ENCODE measurements around the gene INPP4B.

INPP4B gene

GRCh38 chr4:142218726-142219125 lies 627.4 kb downstream of the INPP4B start:
- H3K18ac ChIP-seq (ENCODE audit: low read depth in 1 of 2, low read length in 2 of 2): no peak overlapping the region
- H4K91ac ChIP-seq (ENCODE audit: low read length): no peak overlapping the region
- H3K27me3 ChIP-seq (ENCODE audit: control insufficient read depth in 1 of 2, insufficient read depth in 1 of 2, low read length in 2 of 2): no peaks in the 10 kb centered on the region
- H2BK12ac ChIP-seq (ENCODE audit: low read length in 2 of 2): no peak overlapping the region
- no peak overlapping the region for H2AK5ac ChIP-seq (ENCODE audit: low read length, severe bottlenecking)
- no peak overlapping the region for H3K27ac ChIP-seq (ENCODE audit: low read length, poor library complexity, severe bottlenecking)
- H3K14ac ChIP-seq (ENCODE audit: low read length in 2 of 2): no peak overlapping the region
- H3K23ac ChIP-seq (ENCODE audit: low read length in 2 of 2): no peak overlapping the region
- H2AFZ ChIP-seq (ENCODE audit: low read depth, low read length): no peak overlapping the region
- H3K9me3 ChIP-seq (ENCODE audit: control insufficient read depth, low read length): no peaks in the 10 kb centered on the region
- H2BK15ac ChIP-seq (ENCODE audit: low read depth, poor library complexity, severe bottlenecking): no peak overlapping the region
- no peaks in the 10 kb centered on the region for H3K4me1 ChIP-seq (ENCODE audit: control insufficient read depth, insufficient read depth, low read depth, low read length)
- H2BK120ac ChIP-seq (ENCODE audit: low read depth, low read length): no peak overlapping the region
- H3K4me2 ChIP-seq (ENCODE audit: low read length, poor library complexity, severe bottlenecking): no peak overlapping the region
- no peak overlapping the region for H3K4ac ChIP-seq (ENCODE audit: low read depth in 1 of 2, low read length in 2 of 2)
- no peaks in the 10 kb centered on the region for H3K36me3 ChIP-seq (ENCODE audit: control insufficient read depth in 1 of 2, insufficient read depth in 2 of 2, low read depth in 1 of 2, low read length in 2 of 2)
- no peak overlapping the region for H3K9ac ChIP-seq (ENCODE audit: low read length)
- no CpG with 5 or more reads among the region's 1 CpG for WGBS
- no peak overlapping the region for H3K4me3 ChIP-seq (ENCODE audit: insufficient read depth in 1 of 2, low read depth in 1 of 2, low read length in 2 of 2)
- H4K8ac ChIP-seq (ENCODE audit: low read length): no peak overlapping the region
- no peak overlapping the region for H2BK5ac ChIP-seq (ENCODE audit: low read depth, low read length, poor library complexity, severe bottlenecking)
- DNase-seq: no peak
- no peaks in the 10 kb centered on the region for H3K79me1 ChIP-seq (replicated peaks; ENCODE audit: low read length, poor library complexity, severe bottlenecking)

DNA sequence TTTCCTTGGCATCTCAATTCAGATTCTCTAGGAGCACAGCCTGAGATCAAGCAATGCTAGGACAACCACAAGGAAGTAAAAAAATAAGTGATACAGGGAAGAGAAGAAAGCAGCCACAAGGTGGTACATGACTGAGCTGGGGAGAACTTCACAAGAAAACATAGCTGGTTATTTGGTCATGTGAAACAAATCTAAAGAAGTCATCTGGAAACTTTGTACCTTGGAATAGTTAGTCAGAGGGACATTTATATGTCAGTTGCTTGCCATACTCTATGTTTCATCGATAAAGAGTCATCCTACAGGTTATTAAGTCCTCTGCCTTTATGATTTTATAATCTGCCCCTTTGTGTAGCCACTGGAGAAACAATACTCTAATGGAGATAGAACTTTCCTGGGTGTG lies 634.7 kb downstream of the INPP4B start:
- no peak overlapping the region for H3K23ac ChIP-seq (ENCODE audit: low read length in 2 of 2)
- no peak overlapping the region for H3K4me3 ChIP-seq (ENCODE audit: insufficient read depth in 1 of 2, low read depth in 1 of 2, low read length in 2 of 2)
- H3K9me3 ChIP-seq (ENCODE audit: control insufficient read depth, low read length): no peaks in the 10 kb centered on the region
- H3K79me1 ChIP-seq (replicated peaks; ENCODE audit: low read length, poor library complexity, severe bottlenecking): no peaks in the 10 kb centered on the region
- H3K36me3 ChIP-seq (ENCODE audit: control insufficient read depth in 1 of 2, insufficient read depth in 2 of 2, low read depth in 1 of 2, low read length in 2 of 2): no peaks in the 10 kb centered on the region
- H2BK15ac ChIP-seq (ENCODE audit: low read depth, poor library complexity, severe bottlenecking): no peak overlapping the region
- no peak overlapping the region for H3K18ac ChIP-seq (ENCODE audit: low read depth in 1 of 2, low read length in 2 of 2)
- H4K8ac ChIP-seq (ENCODE audit: low read length): no peak overlapping the region
- no peak overlapping the region for H3K14ac ChIP-seq (ENCODE audit: low read length in 2 of 2)
- no peak overlapping the region for H2AFZ ChIP-seq (ENCODE audit: low read depth, low read length)
- no peak overlapping the region for H2BK5ac ChIP-seq (ENCODE audit: low read depth, low read length, poor library complexity, severe bottlenecking)
- no peak overlapping the region for H3K27ac ChIP-seq (ENCODE audit: low read length, poor library complexity, severe bottlenecking)
- H3K27me3 ChIP-seq (ENCODE audit: control insufficient read depth in 1 of 2, insufficient read depth in 1 of 2, low read length in 2 of 2): no peaks in the 10 kb centered on the region
- H4K91ac ChIP-seq (ENCODE audit: low read length): no peak overlapping the region
- H2AK5ac ChIP-seq (ENCODE audit: low read length, severe bottlenecking): no peak overlapping the region
- no peak overlapping the region for H2BK120ac ChIP-seq (ENCODE audit: low read depth, low read length)
- no peak overlapping the region for H3K4ac ChIP-seq (ENCODE audit: low read depth in 1 of 2, low read length in 2 of 2)
- H3K4me1 ChIP-seq (ENCODE audit: control insufficient read depth, insufficient read depth, low read depth, low read length): no peaks in the 10 kb centered on the region
- H2BK12ac ChIP-seq (ENCODE audit: low read length in 2 of 2): no peak overlapping the region
- DNase-seq: no peak
- no peak overlapping the region for H3K9ac ChIP-seq (ENCODE audit: low read length)
- H3K4me2 ChIP-seq (ENCODE audit: low read length, poor library complexity, severe bottlenecking): no peak overlapping the region
- WGBS: no CpG with 5 or more reads among the region's 1 CpG

- Histone ChIP-seq H3K14ac (ENCODE audit: low read length in 2 of 2) (no peak overlapping the region), H3K4me1 (ENCODE audit: control insufficient read depth, insufficient read depth, low read depth, low read length) (no peaks in the 10 kb centered on the region), H3K27ac (ENCODE audit: low read length, poor library complexity, severe bottlenecking) (no peak overlapping the region), H3K4ac (ENCODE audit: low read depth in 1 of 2, low read length in 2 of 2) (no peak overlapping the region), H2BK15ac (ENCODE audit: low read depth, poor library complexity, severe bottlenecking) (no peak overlapping the region), H4K91ac (ENCODE audit: low read length) (no peak overlapping the region), H3K36me3 (ENCODE audit: control insufficient read depth in 1 of 2, insufficient read depth in 2 of 2, low read depth in 1 of 2, low read length in 2 of 2) (no peaks in the 10 kb centered on the region), H2AFZ (ENCODE audit: low read depth, low read length) (no peak overlapping the region), H2BK5ac (ENCODE audit: low read depth, low read length, poor library complexity, severe bottlenecking) (no peak overlapping the region), H3K23ac (ENCODE audit: low read length in 2 of 2) (no peak overlapping the region), H2BK120ac (ENCODE audit: low read depth, low read length) (no peak overlapping the region), H2AK5ac (ENCODE audit: low read length, severe bottlenecking) (no peak overlapping the region), H3K9ac (ENCODE audit: low read length) (no peak overlapping the region), H3K18ac (ENCODE audit: low read depth in 1 of 2, low read length in 2 of 2) (no peak overlapping the region), H3K79me1 (replicated peaks; ENCODE audit: low read length, poor library complexity, severe bottlenecking) (no peaks in the 10 kb centered on the region), H4K8ac (ENCODE audit: low read length) (no peak overlapping the region), H3K4me3 (ENCODE audit: insufficient read depth in 1 of 2, low read depth in 1 of 2, low read length in 2 of 2) (no peak overlapping the region), H3K9me3 (ENCODE audit: control insufficient read depth, low read length) (no peaks in the 10 kb centered on the region), H2BK12ac (ENCODE audit: low read length in 2 of 2) (no peak overlapping the region), H3K4me2 (ENCODE audit: low read length, poor library complexity, severe bottlenecking) (no peak overlapping the region), H3K27me3 (ENCODE audit: control insufficient read depth in 1 of 2, insufficient read depth in 1 of 2, low read length in 2 of 2) (no peaks in the 10 kb centered on the region)
- DNase-seq: no peak
Measured at GRCh38 chr4:142203505-142203904, 642.6 kb downstream of the INPP4B start.

GRCh38 chr4:142202404-142203332 lies 643.4 kb downstream of the INPP4B start:
- Histone ChIP-seq H3K9me3 (ENCODE audit: control insufficient read depth, low read length) (no peaks in the 10 kb centered on the region), H4K8ac (ENCODE audit: low read length) (no peak overlapping the region), H2AFZ (ENCODE audit: low read depth, low read length) (no peak overlapping the region), H3K36me3 (ENCODE audit: control insufficient read depth in 1 of 2, insufficient read depth in 2 of 2, low read depth in 1 of 2, low read length in 2 of 2) (no peaks in the 10 kb centered on the region), H3K18ac (ENCODE audit: low read depth in 1 of 2, low read length in 2 of 2) (no peak overlapping the region), H3K4ac (ENCODE audit: low read depth in 1 of 2, low read length in 2 of 2) (no peak overlapping the region), H4K91ac (ENCODE audit: low read length) (no peak overlapping the region), H3K14ac (ENCODE audit: low read length in 2 of 2) (no peak overlapping the region), H3K9ac (ENCODE audit: low read length) (no peak overlapping the region), H3K27me3 (ENCODE audit: control insufficient read depth in 1 of 2, insufficient read depth in 1 of 2, low read length in 2 of 2) (no peaks in the 10 kb centered on the region), H2AK5ac (ENCODE audit: low read length, severe bottlenecking) (no peak overlapping the region), H3K23ac (ENCODE audit: low read length in 2 of 2) (no peak overlapping the region), H2BK15ac (ENCODE audit: low read depth, poor library complexity, severe bottlenecking) (no peak overlapping the region), H3K4me2 (ENCODE audit: low read length, poor library complexity, severe bottlenecking) (no peak overlapping the region), H2BK5ac (ENCODE audit: low read depth, low read length, poor library complexity, severe bottlenecking) (no peak overlapping the region), H3K79me1 (replicated peaks; ENCODE audit: low read length, poor library complexity, severe bottlenecking) (no peaks in the 10 kb centered on the region), H2BK12ac (ENCODE audit: low read length in 2 of 2) (no peak overlapping the region), H2BK120ac (ENCODE audit: low read depth, low read length) (no peak overlapping the region), H3K4me3 (ENCODE audit: insufficient read depth in 1 of 2, low read depth in 1 of 2, low read length in 2 of 2) (no peak overlapping the region), H3K4me1 (ENCODE audit: control insufficient read depth, insufficient read depth, low read depth, low read length) (no peaks in the 10 kb centered on the region), H3K27ac (ENCODE audit: low read length, poor library complexity, severe bottlenecking) (no peak overlapping the region)
- no peak for DNase-seq
- WGBS: 66% methylated on average over 5 of the region's 6 CpGs

All from mesenchymal stem cell (in vitro differentiated cells and primary cell).